H1 (cell line): ENCODE data around the gene PRELID1.

ENCODE experiments used
- ATF2 ChIP-seq: IDR thresholded peaks from 2 replicates; pipeline ENCODE4 v1.6.1; 2012; ENCODE audit warnings: low read length, inconsistent platforms
- CEBPB ChIP-seq: IDR thresholded peaks from 2 replicates; pipeline ENCODE4 v1.6.1; 2012; ENCODE audit warnings: low read depth, low read length
- CREB1 ChIP-seq: IDR thresholded peaks from 2 replicates; pipeline ENCODE4 v1.6.1; 2012; ENCODE audit warnings: inconsistent platforms
- CTCF ChIP-seq, 3 experiments: IDR thresholded peaks; 1 replicate in 2 of 3; 2 replicates in 1 of 3; pipeline versions ENCODE4 v1.5.1 to v1.6.1; 2011; ENCODE audit warnings: low read length in 3 of 3, mild to moderate bottlenecking in 3 of 3, inconsistent platforms in 2 of 3, low read depth in 1 of 3, moderate library complexity in 1 of 3; ENCODE audit not compliant: insufficient read depth in 1 of 3; ENCODE audit errors: control extremely low read depth in 1 of 3
- E2F6 ChIP-seq: IDR thresholded peaks from 2 replicates; pipeline ENCODE4 v1.6.1; 2012; ENCODE audit warnings: inconsistent platforms
- GABPA ChIP-seq: IDR thresholded peaks from 2 replicates; pipeline ENCODE4 v1.6.1; 2011; ENCODE audit warnings: mild to moderate bottlenecking, low read length, moderate library complexity, borderline replicate concordance; ENCODE audit not compliant: insufficient read depth
- HDAC2 ChIP-seq, 2 experiments: fragments of 300-600 bp in 1 of 2; sonication (generic) in 1 of 2; IDR thresholded peaks; 2 replicates each; pipeline ENCODE4 v1.6.1; 2011 to 2012; ENCODE audit warnings: low read depth in 2 of 2, low read length in 2 of 2, mild to moderate bottlenecking in 2 of 2, moderate library complexity in 2 of 2, borderline replicate concordance in 1 of 2, inconsistent platforms in 1 of 2
- POLR2A ChIP-seq, 2 experiments: IDR thresholded peaks; 1 replicate in 1 of 2; 2 replicates in 1 of 2; pipeline ENCODE4 v1.6.1; 2011; ENCODE audit warnings: low read depth in 2 of 2, low read length in 2 of 2, mild to moderate bottlenecking in 2 of 2; ENCODE audit errors: control extremely low read depth in 1 of 2
- POLR2AphosphoS5 ChIP-seq: IDR thresholded peaks from 2 replicates; pipeline ENCODE4 v1.6.1; 2011; ENCODE audit warnings: low read depth, low read length

GRCh38 chr5:177260961-177261360, 42.6 kb upstream of the PRELID1 start:
- no peak for TF ChIP-seq CEBPB
- no peak for TF ChIP-seq CTCF (IDR thresholded peaks at IDR 0.05; ENCODE audit: control extremely low read depth in 1 of 3, insufficient read depth in 1 of 3, low read depth in 1 of 3, low read length in 3 of 3)
- no peak for TF ChIP-seq POLR2AphosphoS5
- no peak for TF ChIP-seq POLR2A (IDR thresholded peaks at IDR 0.05; ENCODE audit: control extremely low read depth in 1 of 2, low read depth in 2 of 2, low read length in 2 of 2)
- no peak for TF ChIP-seq GABPA
- TF ChIP-seq ATF2, result no peak
- no peak for TF ChIP-seq HDAC2 (IDR thresholded peaks at IDR 0.05; ENCODE audit: borderline replicate concordance in 1 of 2, low read depth in 2 of 2, low read length in 2 of 2)
- no peak for TF ChIP-seq E2F6
- no peak for TF ChIP-seq CREB1
